Natural killer cell treated with Interleukin-12 subunit alpha and Interleukin-12 subunit beta and Interleukin-15 and Interleukin-18, amount 100 ng/mL, for 72 hours (primary cell): ENCODE measurements around the gene TAF4. TPM values are rescaled to one million over a fixed set of nuclear protein-coding genes. Genes with fewer than 3 reads are reported as not detected.

Experiments used
- ATAC-seq, 2 donors: fragments of 150-1000 bp; cut with Tn5 transposase in 1 of 2; sonication (Bioruptor Pico), chemical (Tn5 transposase) in 1 of 2; 2 replicates each; pipeline ENCODE4 v1.10.0; 2021
- DNase-seq: peaks from one replicate; pipeline ENCODE4 v3.0.0; 2022; ENCODE audit warnings: low spot score
- H3K27ac Mint-ChIP-seq, 2 donors: 1 replicate in 1 of 2; 2 replicates in 1 of 2; pipeline ENCODE4 v1.8.0; 2022; ENCODE audit warnings: mixed read lengths in 2 of 2, mild to moderate bottlenecking in 1 of 2, moderate library complexity in 1 of 2
- H3K27me3 Mint-ChIP-seq, 2 donors: 1 replicate in 1 of 2; 2 replicates in 1 of 2; pipeline ENCODE4 v1.8.0; 2022; ENCODE audit warnings: mixed read lengths in 2 of 2
- H3K36me3 Mint-ChIP-seq: one replicate; pipeline ENCODE4 v1.8.0; 2022; ENCODE audit warnings: mixed read lengths
- H3K4me1 Mint-ChIP-seq, 2 donors: 1 replicate in 1 of 2; 2 replicates in 1 of 2; pipeline ENCODE4 v1.8.0; 2022; ENCODE audit warnings: low read depth in 2 of 2, mixed read lengths in 2 of 2, mild to moderate bottlenecking in 1 of 2
- H3K4me3 Mint-ChIP-seq: one replicate; pipeline ENCODE4 v1.8.0; 2022; ENCODE audit warnings: mixed read lengths
- H3K9me3 Mint-ChIP-seq: 2 replicates; pipeline ENCODE4 v1.8.0; 2022; ENCODE audit warnings: mixed read lengths
- total RNA-seq, 2 donors: library from RNA; stranded (reverse); gene quantifications; one replicate each; pipeline ENCODE4 v1.2.3, GENCODE V29; 2022

Gene TAF4
- total RNA-seq, 2 donors from 2014 or later = 22.2 to 53.6 TPM

- H3K4me1 Mint-ChIP-seq = peaks cover 0 to 4% of the 10 kb centered on the region in 2 donors
- DNase-seq (no peak), ATAC-seq (no peak)
- no peaks in the 10 kb centered on the region for H3K36me3 Mint-ChIP-seq
- no peak overlapping the region for H3K4me3 Mint-ChIP-seq
- H3K9me3 Mint-ChIP-seq = no peaks in the 10 kb centered on the region
- H3K27me3 Mint-ChIP-seq = no peaks in the 10 kb centered on the region
- H3K27ac Mint-ChIP-seq = no peak overlapping the region
Observed at GRCh38 chr20:61929561-61929960, 136.1 kb downstream of the TAF4 start.

- ATAC-seq = no peak
- peaks cover 0 to 4% of the 10 kb centered on the region in 2 donors for H3K4me1 Mint-ChIP-seq
- H3K27me3 Mint-ChIP-seq = no peaks in the 10 kb centered on the region
- H3K4me3 Mint-ChIP-seq = no peak overlapping the region
- no peaks in the 10 kb centered on the region for H3K36me3 Mint-ChIP-seq
- no peaks in the 10 kb centered on the region for H3K9me3 Mint-ChIP-seq
- no peak for DNase-seq
- H3K27ac Mint-ChIP-seq = no peak overlapping the region
Observed at GRCh38 chr20:61927826-61928541, 137.7 kb downstream of the TAF4 start.

GRCh38 chr20:61927193-61927825 is 138.4 kb downstream of the TAF4 start:
- Mint-ChIP-seq H3K4me3 (no peak overlapping the region), H3K4me1 (no peaks in the 10 kb centered on the region), H3K27me3 (no peaks in the 10 kb centered on the region), H3K36me3 (no peaks in the 10 kb centered on the region), H3K27ac (no peak overlapping the region), H3K9me3 (no peaks in the 10 kb centered on the region)
- DNase-seq (no peak), ATAC-seq (no peak)

GRCh38 chr20:61926796-61927192 is 138.9 kb downstream of the TAF4 start:
- ATAC-seq (no peak), DNase-seq (no peak)
- no peaks in the 10 kb centered on the region for H3K9me3 Mint-ChIP-seq
- no peaks in the 10 kb centered on the region for H3K27me3 Mint-ChIP-seq
- no peaks in the 10 kb centered on the region for H3K4me1 Mint-ChIP-seq
- no peak overlapping the region for H3K4me3 Mint-ChIP-seq
- no peaks in the 10 kb centered on the region for H3K36me3 Mint-ChIP-seq
- no peak overlapping the region for H3K27ac Mint-ChIP-seq

- ATAC-seq (no peak), DNase-seq (no peak)
- H3K4me1 Mint-ChIP-seq = no peaks in the 10 kb centered on the region
- H3K36me3 Mint-ChIP-seq = no peaks in the 10 kb centered on the region
- H3K27me3 Mint-ChIP-seq = no peaks in the 10 kb centered on the region
- no peaks in the 10 kb centered on the region for H3K9me3 Mint-ChIP-seq
- no peak overlapping the region for H3K4me3 Mint-ChIP-seq
- no peak overlapping the region for H3K27ac Mint-ChIP-seq
Observed at GRCh38 chr20:61926253-61926613, 139.4 kb downstream of the TAF4 start.

- no peak for ATAC-seq
- Mint-ChIP-seq H3K27ac (no peak overlapping the region), H3K36me3 (no peaks in the 10 kb centered on the region), H3K9me3 (no peaks in the 10 kb centered on the region), H3K4me3 (no peak overlapping the region), H3K4me1 (no peaks in the 10 kb centered on the region), H3K27me3 (no peaks in the 10 kb centered on the region)
- DNase-seq = no peak
Observed at GRCh38 chr20:61925555-61926252, 140.0 kb downstream of the TAF4 start.

- no peaks in the 10 kb centered on the region for H3K36me3 Mint-ChIP-seq
- ATAC-seq = no peak
- no peaks in the 10 kb centered on the region for H3K4me1 Mint-ChIP-seq
Observed at GRCh38 chr20:61924858-61925554, 140.7 kb downstream of the TAF4 start.

More at GRCh38 chr20:61924858-61925554, 140.7 kb downstream of the TAF4 start:
- Mint-ChIP-seq H3K27me3 (no peaks in the 10 kb centered on the region), H3K27ac (no peak overlapping the region), H3K4me3 (no peak overlapping the region), H3K9me3 (no peaks in the 10 kb centered on the region)
- no peak for DNase-seq

Other genes starting within 250 kb of the TAF4 start
- gene LSM14B, start 56.6 kb upstream of the TAF4 start, total RNA-seq = 10 to 100 TPM; 25.8 to 32.7 TPM
- gene PSMA7, start 77.5 kb upstream of the TAF4 start, total RNA-seq = 100 to 1,000 TPM; 284 to 315 TPM
- 10 to 100 TPM; 21.2 to 45.0 TPM for gene SS18L1, start 77.9 kb upstream of the TAF4 start, total RNA-seq
- gene MTG2, start 117.1 kb upstream of the TAF4 start, total RNA-seq = 10 to 100 TPM; 39.3 to 57.9 TPM
- gene HRH3, start 154.4 kb upstream of the TAF4 start, total RNA-seq = not detected
- 10 to 100 TPM; 38.7 to 47.7 TPM for gene OSBPL2, start 172.6 kb upstream of the TAF4 start, total RNA-seq
- 100 to 1,000 TPM; 171 to 178 TPM for gene ADRM1, start 237.1 kb upstream of the TAF4 start, total RNA-seq